H1 (cell line): ENCODE measurements around the gene PER2.

Source experiments
- ASH2L ChIP-seq: fragments of 200-600, 300-600 bp; sonication (generic); IDR thresholded peaks from one replicate; pipeline ENCODE4 v1.7.1; 2017; ENCODE audit warnings: low read length
- BACH1 ChIP-seq: IDR thresholded peaks from 2 replicates; pipeline ENCODE4 v1.6.1; 2012; ENCODE audit warnings: low read length, improper control_type of control experiment
- JUND ChIP-seq: IDR thresholded peaks from 2 replicates; pipeline ENCODE4 v1.6.1; 2011; ENCODE audit warnings: mild to moderate bottlenecking, improper control_type of control experiment, low read length
- MAX ChIP-seq: IDR thresholded peaks from 2 replicates; pipeline ENCODE4 v1.6.1; 2012; ENCODE audit warnings: inconsistent platforms
- POLR2A ChIP-seq, 2 experiments: IDR thresholded peaks; 1 replicate in 1 of 2; 2 replicates in 1 of 2; pipeline ENCODE4 v1.6.1; 2011; ENCODE audit warnings: low read depth in 2 of 2, low read length in 2 of 2, mild to moderate bottlenecking in 2 of 2; ENCODE audit errors: control extremely low read depth in 1 of 2
- YY1 ChIP-seq: IDR thresholded peaks from 2 replicates; pipeline ENCODE4 v1.6.1; 2011; ENCODE audit warnings: low read depth, mild to moderate bottlenecking, low read length
- TF ChIP-seq, protein P1 (sequence below), 3 experiments: IDR thresholded peaks; 1 replicate in 2 of 3; 2 replicates in 1 of 3; pipeline versions ENCODE4 v1.5.1 to v1.6.1; 2011; ENCODE audit warnings: low read length in 3 of 3, mild to moderate bottlenecking in 3 of 3, inconsistent platforms in 2 of 3, low read depth in 1 of 3, moderate library complexity in 1 of 3; ENCODE audit not compliant: insufficient read depth in 1 of 3; ENCODE audit errors: control extremely low read depth in 1 of 3
- TF ChIP-seq, protein P2 (sequence below): IDR thresholded peaks from 2 replicates; pipeline ENCODE4 v1.6.1; 2011; ENCODE audit warnings: low read depth, mild to moderate bottlenecking, low read length; ENCODE audit not compliant: insufficient read depth

DNA sequence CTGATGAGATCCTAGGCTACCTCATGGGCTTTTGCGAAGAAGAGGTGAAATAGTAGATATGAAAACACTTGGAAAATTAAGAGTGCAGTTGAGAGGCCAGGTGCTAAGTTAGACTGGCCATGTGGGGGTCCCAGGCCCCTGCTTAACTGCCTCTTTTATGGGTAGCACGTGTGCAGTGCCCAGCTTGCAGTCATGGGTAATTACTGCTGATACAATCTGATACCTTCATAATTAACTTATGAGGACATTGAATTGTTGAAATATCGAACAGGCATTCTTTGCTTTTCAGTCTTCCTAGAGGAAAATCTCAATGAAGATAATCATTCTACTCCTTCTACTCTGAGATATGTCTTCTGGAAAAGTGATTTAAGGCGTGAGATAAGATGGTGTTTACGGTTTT is 43.5 kb upstream of the PER2 start:
- TF ChIP-seq YY1: no peak
- TF ChIP-seq ASH2L: no peak
- TF ChIP-seq, protein P1, sequence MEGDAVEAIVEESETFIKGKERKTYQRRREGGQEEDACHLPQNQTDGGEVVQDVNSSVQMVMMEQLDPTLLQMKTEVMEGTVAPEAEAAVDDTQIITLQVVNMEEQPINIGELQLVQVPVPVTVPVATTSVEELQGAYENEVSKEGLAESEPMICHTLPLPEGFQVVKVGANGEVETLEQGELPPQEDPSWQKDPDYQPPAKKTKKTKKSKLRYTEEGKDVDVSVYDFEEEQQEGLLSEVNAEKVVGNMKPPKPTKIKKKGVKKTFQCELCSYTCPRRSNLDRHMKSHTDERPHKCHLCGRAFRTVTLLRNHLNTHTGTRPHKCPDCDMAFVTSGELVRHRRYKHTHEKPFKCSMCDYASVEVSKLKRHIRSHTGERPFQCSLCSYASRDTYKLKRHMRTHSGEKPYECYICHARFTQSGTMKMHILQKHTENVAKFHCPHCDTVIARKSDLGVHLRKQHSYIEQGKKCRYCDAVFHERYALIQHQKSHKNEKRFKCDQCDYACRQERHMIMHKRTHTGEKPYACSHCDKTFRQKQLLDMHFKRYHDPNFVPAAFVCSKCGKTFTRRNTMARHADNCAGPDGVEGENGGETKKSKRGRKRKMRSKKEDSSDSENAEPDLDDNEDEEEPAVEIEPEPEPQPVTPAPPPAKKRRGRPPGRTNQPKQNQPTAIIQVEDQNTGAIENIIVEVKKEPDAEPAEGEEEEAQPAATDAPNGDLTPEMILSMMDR (IDR thresholded peaks at IDR 0.05; ENCODE audit: control extremely low read depth in 1 of 3, insufficient read depth in 1 of 3, low read depth in 1 of 3, low read length in 3 of 3): no peak
- no peak for TF ChIP-seq POLR2A (IDR thresholded peaks at IDR 0.05; ENCODE audit: control extremely low read depth in 1 of 2, low read depth in 2 of 2, low read length in 2 of 2)
- no peak for TF ChIP-seq BACH1
- TF ChIP-seq JUND: no peak
- no peak for TF ChIP-seq MAX
- TF ChIP-seq, protein P2, sequence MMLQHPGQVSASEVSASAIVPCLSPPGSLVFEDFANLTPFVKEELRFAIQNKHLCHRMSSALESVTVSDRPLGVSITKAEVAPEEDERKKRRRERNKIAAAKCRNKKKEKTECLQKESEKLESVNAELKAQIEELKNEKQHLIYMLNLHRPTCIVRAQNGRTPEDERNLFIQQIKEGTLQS: no peak
